HL-60 (cell line): Measurements from ENCODE around the gene CRNKL1.

ENCODE experiments used
- DNase-seq, 2 experiments: peaks; one replicate each; pipeline ENCODE4 v3.0.0-alpha.2; 2010 to 2020; ENCODE audit warnings: low read depth in 1 of 2, low spot score in 1 of 2
- H3K27ac ChIP-seq: fragments of 250-450 bp; sonication (Bioruptor Pico); replicated peaks from 2 replicates; pipeline ENCODE4 v1.5.1; 2020; ENCODE audit warnings: mild to moderate bottlenecking, moderate library complexity
- H3K27me3 ChIP-seq: fragments of 250-450 bp; sonication (Bioruptor Pico); 2 replicates; pipeline ENCODE4 v1.5.1; 2021; ENCODE audit warnings: mild to moderate bottlenecking, moderate library complexity; ENCODE audit not compliant: insufficient read depth, poor library complexity, severe bottlenecking
- H3K4me3 ChIP-seq: replicated peaks from 2 replicates; pipeline ENCODE4 v1.5.1; 2011; ENCODE audit warnings: mild to moderate bottlenecking, control low read depth, low read length; ENCODE audit not compliant: insufficient read depth
- GABPA ChIP-seq: IDR thresholded peaks from 2 replicates; pipeline ENCODE4 v1.6.1; 2012; ENCODE audit warnings: low read depth
- POLR2AphosphoS5 ChIP-seq: IDR thresholded peaks from 2 replicates; pipeline ENCODE4 v1.6.1; 2012; ENCODE audit warnings: low read depth
- SPI1 ChIP-seq: IDR thresholded peaks from 2 replicates; pipeline ENCODE4 v1.6.1; 2012; ENCODE audit warnings: low read depth, mild to moderate bottlenecking, borderline replicate concordance
- long read RNA-seq: library from polyadenylated mRNA; unstranded; transcript quantifications from one replicate; pipeline ENCODE4 v2.0.0, GENCODE V29; 2020
- TF ChIP-seq, protein P1 (sequence below): IDR thresholded peaks from one replicate; pipeline ENCODE4 v1.5.1; 2011; ENCODE audit warnings: low read length, control low read depth, inconsistent platforms; ENCODE audit not compliant: insufficient read depth
- TF ChIP-seq, protein P2 (sequence below): IDR thresholded peaks from 2 replicates; pipeline ENCODE4 v1.6.1; 2012; ENCODE audit warnings: low read depth; ENCODE audit not compliant: insufficient replicate concordance

The CRNKL1 gene
- long read RNA-seq, full-length matches to known transcripts, result 141 of 182 reads
- long read RNA-seq, partial matches to known transcripts, result 34 of 182 reads
- long read RNA-seq, other reads (novel, unspliced or antisense), result 7 of 182 reads

DNA sequence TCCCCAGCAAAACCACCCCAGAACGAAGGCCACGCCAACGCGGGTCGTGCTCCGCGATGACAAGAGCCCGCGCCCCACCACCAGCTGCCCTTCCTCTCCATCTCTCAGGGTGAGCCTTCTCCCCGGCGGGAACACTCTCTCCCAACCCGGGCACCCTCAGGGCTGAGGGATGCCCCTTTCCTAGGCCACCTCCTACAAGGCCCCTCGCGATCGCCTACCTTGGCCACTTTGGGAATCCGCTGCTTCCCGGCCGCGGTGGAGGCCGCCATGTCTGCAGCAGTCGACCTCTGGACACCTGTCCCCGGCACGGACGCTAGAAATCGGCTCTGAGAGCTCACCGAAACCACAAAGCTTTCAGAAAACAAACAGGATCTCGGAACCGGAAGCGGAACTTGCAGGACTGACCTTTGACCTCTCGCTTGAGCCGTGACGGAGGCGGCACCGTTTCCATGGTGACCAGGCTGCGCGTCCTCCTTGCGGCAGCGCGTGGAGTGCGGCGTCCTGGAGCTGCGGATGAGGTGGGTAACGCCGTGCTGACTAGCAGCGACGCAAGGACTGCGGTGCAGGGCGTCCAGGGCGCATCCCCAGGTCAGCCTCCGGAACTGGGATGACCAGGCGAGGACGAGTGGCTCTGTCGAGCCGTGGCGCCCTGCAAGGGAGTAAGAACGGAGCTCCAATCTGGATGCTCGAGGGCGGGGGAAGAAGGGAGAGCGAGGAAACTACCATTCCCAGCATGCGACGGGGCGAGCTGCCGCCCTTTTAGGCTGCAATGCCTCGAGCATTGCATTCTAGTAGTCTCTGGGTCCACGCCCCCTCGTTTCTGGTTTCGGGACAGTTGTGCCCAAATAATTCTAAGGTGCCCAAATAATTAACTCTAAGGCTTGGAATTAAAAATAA is at the start of gene CRNKL1, which contains the start of gene CFAP61:
Gene CRNKL1 (minus strand): TSS at position 393 of the 897 bp plus-strand sequence. CDS start 124 bp downstream, at position 269.
Gene CFAP61 (plus strand): TSS at position 459 of the 897 bp plus-strand sequence. CDS start 4,122 bp downstream, outside the sequence.
- Histone ChIP-seq H3K27me3 (no peaks in the 10 kb centered on the region), H3K4me3 (peak within 1 kb of the TSS; percentile 92), H3K27ac (peak within 1 kb of the TSS; percentile 73)
- TF ChIP-seq, protein P1, sequence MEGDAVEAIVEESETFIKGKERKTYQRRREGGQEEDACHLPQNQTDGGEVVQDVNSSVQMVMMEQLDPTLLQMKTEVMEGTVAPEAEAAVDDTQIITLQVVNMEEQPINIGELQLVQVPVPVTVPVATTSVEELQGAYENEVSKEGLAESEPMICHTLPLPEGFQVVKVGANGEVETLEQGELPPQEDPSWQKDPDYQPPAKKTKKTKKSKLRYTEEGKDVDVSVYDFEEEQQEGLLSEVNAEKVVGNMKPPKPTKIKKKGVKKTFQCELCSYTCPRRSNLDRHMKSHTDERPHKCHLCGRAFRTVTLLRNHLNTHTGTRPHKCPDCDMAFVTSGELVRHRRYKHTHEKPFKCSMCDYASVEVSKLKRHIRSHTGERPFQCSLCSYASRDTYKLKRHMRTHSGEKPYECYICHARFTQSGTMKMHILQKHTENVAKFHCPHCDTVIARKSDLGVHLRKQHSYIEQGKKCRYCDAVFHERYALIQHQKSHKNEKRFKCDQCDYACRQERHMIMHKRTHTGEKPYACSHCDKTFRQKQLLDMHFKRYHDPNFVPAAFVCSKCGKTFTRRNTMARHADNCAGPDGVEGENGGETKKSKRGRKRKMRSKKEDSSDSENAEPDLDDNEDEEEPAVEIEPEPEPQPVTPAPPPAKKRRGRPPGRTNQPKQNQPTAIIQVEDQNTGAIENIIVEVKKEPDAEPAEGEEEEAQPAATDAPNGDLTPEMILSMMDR, result no peak
- TF ChIP-seq, protein P2, sequence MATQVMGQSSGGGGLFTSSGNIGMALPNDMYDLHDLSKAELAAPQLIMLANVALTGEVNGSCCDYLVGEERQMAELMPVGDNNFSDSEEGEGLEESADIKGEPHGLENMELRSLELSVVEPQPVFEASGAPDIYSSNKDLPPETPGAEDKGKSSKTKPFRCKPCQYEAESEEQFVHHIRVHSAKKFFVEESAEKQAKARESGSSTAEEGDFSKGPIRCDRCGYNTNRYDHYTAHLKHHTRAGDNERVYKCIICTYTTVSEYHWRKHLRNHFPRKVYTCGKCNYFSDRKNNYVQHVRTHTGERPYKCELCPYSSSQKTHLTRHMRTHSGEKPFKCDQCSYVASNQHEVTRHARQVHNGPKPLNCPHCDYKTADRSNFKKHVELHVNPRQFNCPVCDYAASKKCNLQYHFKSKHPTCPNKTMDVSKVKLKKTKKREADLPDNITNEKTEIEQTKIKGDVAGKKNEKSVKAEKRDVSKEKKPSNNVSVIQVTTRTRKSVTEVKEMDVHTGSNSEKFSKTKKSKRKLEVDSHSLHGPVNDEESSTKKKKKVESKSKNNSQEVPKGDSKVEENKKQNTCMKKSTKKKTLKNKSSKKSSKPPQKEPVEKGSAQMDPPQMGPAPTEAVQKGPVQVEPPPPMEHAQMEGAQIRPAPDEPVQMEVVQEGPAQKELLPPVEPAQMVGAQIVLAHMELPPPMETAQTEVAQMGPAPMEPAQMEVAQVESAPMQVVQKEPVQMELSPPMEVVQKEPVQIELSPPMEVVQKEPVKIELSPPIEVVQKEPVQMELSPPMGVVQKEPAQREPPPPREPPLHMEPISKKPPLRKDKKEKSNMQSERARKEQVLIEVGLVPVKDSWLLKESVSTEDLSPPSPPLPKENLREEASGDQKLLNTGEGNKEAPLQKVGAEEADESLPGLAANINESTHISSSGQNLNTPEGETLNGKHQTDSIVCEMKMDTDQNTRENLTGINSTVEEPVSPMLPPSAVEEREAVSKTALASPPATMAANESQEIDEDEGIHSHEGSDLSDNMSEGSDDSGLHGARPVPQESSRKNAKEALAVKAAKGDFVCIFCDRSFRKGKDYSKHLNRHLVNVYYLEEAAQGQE, result no peak
- TF ChIP-seq POLR2AphosphoS5, result peak; percentile 39; the same call in 1 of the 2 replicates
- TF ChIP-seq GABPA, result peak; percentile 90
- no peak for TF ChIP-seq SPI1
- peak; percentile 96 to 97 for DNase-seq

GRCh38 chr20:20100881-20101280 is 48.6 kb upstream of the CRNKL1 start:
- DNase-seq, result no peak
- Histone ChIP-seq H3K4me3 (no peak overlapping the region), H3K27ac (no peak overlapping the region), H3K27me3 (peaks cover 12% of the 10 kb centered on the region)
- TF ChIP-seq, protein P1, result no peak
- TF ChIP-seq POLR2AphosphoS5, result no peak
- TF ChIP-seq GABPA, result no peak
- TF ChIP-seq SPI1, result no peak
- TF ChIP-seq, protein P2, result no peak

DNA sequence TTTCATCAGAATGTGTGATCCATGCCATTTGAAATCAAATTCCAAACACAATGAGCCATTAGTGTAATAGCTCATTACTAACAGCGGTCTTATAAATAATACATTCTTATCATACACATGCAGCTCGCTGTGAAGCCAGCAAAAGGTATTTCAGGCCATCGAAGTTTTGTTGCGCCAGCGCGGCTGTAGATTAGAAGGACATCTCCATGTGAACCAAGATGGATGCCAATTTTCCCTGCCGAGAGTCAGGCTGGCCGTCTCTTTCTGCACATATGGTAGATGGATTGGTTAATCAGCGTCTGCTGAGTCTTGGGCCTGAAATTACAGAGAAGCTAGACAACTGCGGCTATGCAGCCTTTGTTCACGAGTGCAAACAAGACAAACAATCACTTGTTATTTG is 44.2 kb upstream of the CRNKL1 start:
- H3K27me3 ChIP-seq, result no peaks in the 10 kb centered on the region
- TF ChIP-seq, protein P1, result no peak
- TF ChIP-seq SPI1, result no peak
- TF ChIP-seq, protein P2, result no peak
- TF ChIP-seq POLR2AphosphoS5, result no peak
- no peak for TF ChIP-seq GABPA
- no peak overlapping the region for H3K27ac ChIP-seq
- H3K4me3 ChIP-seq, result no peak overlapping the region
- no peak for DNase-seq
